Mammary epithelial cell (primary cell): ENCODE data around the gene USP38.

Source experiments
- CTCF ChIP-seq, 2 donors: IDR thresholded peaks in 1 of 2; conservative IDR thresholded peaks in 1 of 2; 2 replicates each; pipeline ENCODE4 v1.5.1; 2011 to 2012; ENCODE audit warnings: inconsistent platforms in 2 of 2, low read length in 2 of 2, mild to moderate bottlenecking in 2 of 2, control low read depth in 1 of 2, low read depth in 1 of 2; ENCODE audit not compliant: insufficient read depth in 1 of 2; ENCODE audit errors: extremely low read depth in 1 of 2
- EZH2 ChIP-seq: IDR thresholded peaks from 2 replicates; pipeline ENCODE4 v1.6.1; 2012; ENCODE audit warnings: low read length, inconsistent platforms, borderline replicate concordance

- TF ChIP-seq EZH2 (no peak), CTCF (conservative IDR thresholded peaks at IDR 0.05 in 1 of 2, IDR thresholded peaks at IDR 0.05 in 1 of 2; ENCODE audit: extremely low read depth in 1 of 2, insufficient read depth in 1 of 2, low read depth in 1 of 2, low read length in 2 of 2) (no peak)
Observed at GRCh38 chr4:143148521-143148920, 36.2 kb upstream of the USP38 start.
